SU-DHL-6 (cell line): ENCODE results near the gene IRF8.
"Not testable (repeated sequence)": the region's sequence is repeated elsewhere in the genome, so short reads cannot be mapped to it uniquely, and the experiment has no call there.

Source experiments
- H2AFZ ChIP-seq: fragments of 200-600 bp; sonication (generic); 2 replicates; pipeline ENCODE4 v1.6.1; 2014; ENCODE audit warnings: low read depth, mild to moderate bottlenecking, moderate library complexity, mixed read lengths, antibody characterized with exemption, low read length; ENCODE audit not compliant: severe bottlenecking
- H3F3A ChIP-seq: fragments of 200-600 bp; shearing (Covaris generic); 2 replicates; pipeline ENCODE4 v1.6.0; 2016; ENCODE audit warnings: antibody characterized with exemption, mild to moderate bottlenecking; ENCODE audit not compliant: insufficient read depth
- H3K27ac ChIP-seq: fragments of 200-600 bp; sonication (generic); 2 replicates; pipeline ENCODE4 v1.5.1; 2016; ENCODE audit warnings: low read depth, mild to moderate bottlenecking, low read length, moderate library complexity, mixed read lengths
- H3K27me3 ChIP-seq: fragments of 200-600 bp; sonication (generic), shearing (Covaris generic); 2 replicates; pipeline ENCODE4 v1.6.0; 2014; ENCODE audit warnings: mild to moderate bottlenecking, low read length
- H3K36me3 ChIP-seq: fragments of 200-600 bp; sonication (generic); 2 replicates; pipeline ENCODE4 v1.6.1; 2014; ENCODE audit warnings: mild to moderate bottlenecking, low read length, mixed read lengths
- H3K4me2 ChIP-seq: fragments of 300-600, 200-600 bp; shearing (Covaris generic), sonication (generic); 2 replicates; pipeline ENCODE4 v1.6.0; 2014; ENCODE audit warnings: low read length, low read depth, mild to moderate bottlenecking; ENCODE audit not compliant: poor library complexity, severe bottlenecking
- H3K4me3 ChIP-seq: fragments of 200-600 bp; sonication (generic); 2 replicates; pipeline ENCODE4 v1.5.1; 2014; ENCODE audit warnings: antibody characterized with exemption, low read length, mild to moderate bottlenecking, mixed read lengths; ENCODE audit not compliant: insufficient read depth, poor library complexity, severe bottlenecking
- H3K79me2 ChIP-seq: fragments of 200-600 bp; sonication (generic); 2 replicates; pipeline ENCODE4 v1.6.1; 2014; ENCODE audit warnings: mild to moderate bottlenecking, low read length, moderate library complexity; ENCODE audit not compliant: insufficient read depth
- H3K9ac ChIP-seq: fragments of 200-600 bp; sonication (generic); 2 replicates; pipeline ENCODE4 v1.7.0; 2014; ENCODE audit warnings: mild to moderate bottlenecking, low read length
- H3K9me2 ChIP-seq: fragments of 200-600 bp; sonication (generic); replicated peaks from 2 replicates; pipeline ENCODE4 v1.6.1; 2014; ENCODE audit warnings: low read length; ENCODE audit not compliant: insufficient read depth
- H3K9me3 ChIP-seq: fragments of 200-600 bp; sonication (generic); 2 replicates; pipeline ENCODE4 v1.6.1; 2014; ENCODE audit warnings: low read length, mixed read lengths; ENCODE audit not compliant: insufficient read depth
- H4K20me1 ChIP-seq: fragments of 200-600 bp; sonication (generic); 2 replicates; pipeline ENCODE4 v1.6.1; 2014; ENCODE audit warnings: low read depth, mild to moderate bottlenecking, antibody characterized with exemption, low read length, moderate library complexity, mixed read lengths
- EZH2phosphoT487 ChIP-seq: fragments of 200-600 bp; sonication (generic), shearing (Covaris generic); conservative IDR thresholded peaks from 2 replicates; pipeline ENCODE4 v1.6.1; 2018; ENCODE audit warnings: mild to moderate bottlenecking, antibody characterized with exemption, low read length, moderate library complexity, mixed read lengths
- TF ChIP-seq, protein P1 (sequence below): fragments of 200-600 bp; sonication (generic); IDR thresholded peaks from one replicate; pipeline ENCODE4 v1.5.1; 2017; ENCODE audit warnings: antibody characterized with exemption, mild to moderate bottlenecking, low read length, moderate library complexity; ENCODE audit not compliant: insufficient read depth, poor library complexity, severe bottlenecking

IRF8 gene

DNA sequence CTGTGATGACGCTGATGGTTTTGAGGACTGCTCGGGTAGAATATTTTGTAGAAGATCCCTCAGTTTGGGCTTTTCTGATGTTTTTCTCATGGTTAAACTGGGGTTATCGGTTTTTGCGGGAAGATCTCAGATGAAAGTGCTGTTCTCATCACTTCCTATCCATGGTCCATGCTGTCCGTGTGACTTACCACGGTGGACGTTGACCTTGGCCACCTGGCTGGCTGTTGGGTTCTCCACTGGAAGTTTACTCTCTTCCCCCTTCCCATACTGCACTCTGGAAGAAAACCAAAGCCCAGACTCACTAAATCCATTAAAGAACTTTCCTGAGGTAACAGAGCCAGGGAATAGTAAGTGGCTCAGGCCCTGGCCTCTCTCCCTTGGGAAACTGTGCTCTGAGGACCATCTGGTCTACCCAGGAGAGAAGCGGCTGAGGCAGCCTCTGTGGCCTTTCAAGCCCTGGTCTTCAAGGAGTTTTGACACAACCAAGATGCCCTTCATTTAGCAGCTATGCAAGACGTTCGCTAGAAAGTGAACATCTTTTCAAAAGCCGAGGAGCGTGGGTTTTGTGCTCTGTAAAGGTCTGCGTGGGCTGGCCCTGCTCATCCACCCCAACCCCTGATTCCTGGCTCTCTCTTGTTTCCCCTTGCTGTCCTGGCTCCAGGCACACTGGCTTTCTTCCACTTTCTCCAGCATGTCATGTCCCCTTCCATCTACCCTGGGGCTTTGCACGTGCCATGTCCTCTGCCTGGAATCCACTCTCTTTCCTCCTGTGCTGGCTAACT lies 43.1 kb downstream of the IRF8 start:
- H3K9me2 ChIP-seq: no peaks in the 10 kb centered on the region

GRCh38 chr16:85942659-85943058 lies 43.7 kb downstream of the IRF8 start:
- not testable (repeated sequence) for H3K27ac ChIP-seq, H3K4me2 ChIP-seq, H3K27me3 ChIP-seq, H2AFZ ChIP-seq, H3K9me3 ChIP-seq, H3K9me2 ChIP-seq, H4K20me1 ChIP-seq, H3K36me3 ChIP-seq, H3K79me2 ChIP-seq, H3K9ac ChIP-seq, H3K4me3 ChIP-seq
- H3F3A ChIP-seq: peaks cover 13% of the 10 kb centered on the region

More for the DNA sequence above, 43.1 kb downstream of the IRF8 start:
- Histone ChIP-seq H3F3A (peaks cover 13% of the 10 kb centered on the region), H3K27ac (no peak overlapping the region), H3K4me3 (no peak overlapping the region), H3K79me2 (no peaks in the 10 kb centered on the region), H3K4me2 (no peak overlapping the region), H3K36me3 (no peaks in the 10 kb centered on the region), H3K9ac (no peak overlapping the region), H3K9me3 (no peaks in the 10 kb centered on the region), H2AFZ (no peak overlapping the region), H4K20me1 (no peaks in the 10 kb centered on the region), H3K27me3 (no peaks in the 10 kb centered on the region)
- TF ChIP-seq, protein P1, sequence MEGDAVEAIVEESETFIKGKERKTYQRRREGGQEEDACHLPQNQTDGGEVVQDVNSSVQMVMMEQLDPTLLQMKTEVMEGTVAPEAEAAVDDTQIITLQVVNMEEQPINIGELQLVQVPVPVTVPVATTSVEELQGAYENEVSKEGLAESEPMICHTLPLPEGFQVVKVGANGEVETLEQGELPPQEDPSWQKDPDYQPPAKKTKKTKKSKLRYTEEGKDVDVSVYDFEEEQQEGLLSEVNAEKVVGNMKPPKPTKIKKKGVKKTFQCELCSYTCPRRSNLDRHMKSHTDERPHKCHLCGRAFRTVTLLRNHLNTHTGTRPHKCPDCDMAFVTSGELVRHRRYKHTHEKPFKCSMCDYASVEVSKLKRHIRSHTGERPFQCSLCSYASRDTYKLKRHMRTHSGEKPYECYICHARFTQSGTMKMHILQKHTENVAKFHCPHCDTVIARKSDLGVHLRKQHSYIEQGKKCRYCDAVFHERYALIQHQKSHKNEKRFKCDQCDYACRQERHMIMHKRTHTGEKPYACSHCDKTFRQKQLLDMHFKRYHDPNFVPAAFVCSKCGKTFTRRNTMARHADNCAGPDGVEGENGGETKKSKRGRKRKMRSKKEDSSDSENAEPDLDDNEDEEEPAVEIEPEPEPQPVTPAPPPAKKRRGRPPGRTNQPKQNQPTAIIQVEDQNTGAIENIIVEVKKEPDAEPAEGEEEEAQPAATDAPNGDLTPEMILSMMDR: no peak
- no peak for TF ChIP-seq EZH2phosphoT487

DNA sequence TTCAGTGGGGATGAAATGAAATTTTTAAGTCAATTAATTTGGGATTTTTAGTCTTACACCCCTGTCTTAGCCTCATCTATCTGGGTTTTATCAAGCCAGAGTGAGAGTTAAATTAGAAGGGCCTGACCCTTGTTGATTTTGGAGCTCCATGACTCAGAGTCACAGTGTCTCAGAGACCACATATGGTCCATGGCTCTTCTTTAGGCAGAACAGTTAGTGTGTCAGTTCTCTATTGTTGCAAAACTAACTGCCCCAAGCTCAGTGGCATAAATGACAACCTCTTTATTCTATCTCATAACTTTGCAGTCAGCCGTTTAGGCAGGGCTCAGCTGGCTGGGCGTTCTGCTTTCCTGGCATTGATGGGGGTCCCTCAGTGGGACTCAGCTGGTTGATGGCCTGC lies 44.7 kb downstream of the IRF8 start:
- no peaks in the 10 kb centered on the region for H3K79me2 ChIP-seq
- H3K27ac ChIP-seq: 0 out of 2 replicates have a peak overlapping the region, but pooled peaks have one; percentile 77
- H4K20me1 ChIP-seq: no peaks in the 10 kb centered on the region
- TF ChIP-seq, protein P1: no peak
- TF ChIP-seq EZH2phosphoT487: no peak
- no peak overlapping the region for H2AFZ ChIP-seq
- H3K4me2 ChIP-seq: no peak overlapping the region
- peaks cover 19% of the 10 kb centered on the region for H3F3A ChIP-seq
- H3K36me3 ChIP-seq: no peaks in the 10 kb centered on the region
- no peak overlapping the region for H3K4me3 ChIP-seq
- no peaks in the 10 kb centered on the region for H3K9me2 ChIP-seq
- no peak overlapping the region for H3K9ac ChIP-seq
- H3K27me3 ChIP-seq: no peaks in the 10 kb centered on the region
- no peaks in the 10 kb centered on the region for H3K9me3 ChIP-seq
